GM10847 (cell line): ENCODE data around the gene ACACA.

ENCODE experiments used
- POLR2A ChIP-seq: IDR thresholded peaks from 2 replicates; pipeline ENCODE4 v1.6.1; 2011; ENCODE audit not compliant: insufficient read length; ENCODE audit errors: extremely low read depth

The ACACA gene

GRCh38 chr17:37359682-37360188 is 46.9 kb downstream of the ACACA start:
- TF ChIP-seq POLR2A = no peak

DNA sequence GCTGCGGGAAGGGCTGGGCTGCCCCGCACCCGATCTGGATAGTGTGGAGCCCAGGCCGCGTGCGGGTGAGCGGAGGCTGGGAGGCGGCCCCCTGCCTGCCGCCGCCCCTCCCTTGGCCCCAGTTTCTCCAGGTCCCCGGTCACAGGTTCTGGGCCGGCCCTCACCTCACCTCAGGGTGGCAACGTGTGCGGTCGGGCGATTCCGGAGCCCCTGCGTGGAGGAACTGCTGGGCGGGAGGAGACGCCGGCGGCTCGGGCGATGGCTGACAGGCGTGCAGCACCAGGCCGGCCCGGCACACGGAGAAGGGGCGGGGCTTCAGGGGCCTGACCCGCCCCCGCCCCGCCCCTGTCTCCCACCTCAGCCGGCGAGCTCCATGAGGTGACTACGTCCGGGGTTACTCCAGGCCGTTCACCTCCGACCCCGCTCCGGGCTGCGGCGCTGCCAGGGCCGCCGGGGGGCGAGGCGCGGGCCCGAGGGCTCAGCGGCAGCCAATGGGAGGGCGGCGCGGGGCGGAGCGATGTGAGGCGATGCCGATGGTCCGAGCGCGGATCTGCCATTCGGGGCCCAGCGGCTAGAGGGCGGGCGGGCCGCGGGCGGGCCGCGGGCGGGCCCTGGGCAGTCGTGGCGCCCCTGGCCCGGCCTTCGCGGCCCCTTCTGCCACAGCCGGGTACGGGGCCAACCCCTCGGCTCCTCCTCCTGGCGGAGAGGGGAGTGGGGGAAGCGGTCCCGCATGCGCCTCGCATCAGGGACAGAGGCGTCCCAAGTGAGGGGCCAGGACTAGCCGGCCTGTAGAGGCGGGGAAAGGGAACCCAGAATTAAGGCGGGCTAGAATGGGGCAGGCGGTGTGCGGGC is 47.6 kb downstream of the ACACA start:
- TF ChIP-seq POLR2A = peak; percentile 48

GRCh38 chr17:37358098-37358829 is 48.4 kb downstream of the ACACA start:
- no peak for TF ChIP-seq POLR2A

GRCh38 chr17:37344519-37344918 is 62.1 kb downstream of the ACACA start:
- TF ChIP-seq POLR2A = no peak

GRCh38 chr17:37342589-37342988 is 64.0 kb downstream of the ACACA start:
- no peak for TF ChIP-seq POLR2A

GRCh38 chr17:37340804-37341203 is 65.8 kb downstream of the ACACA start:
- TF ChIP-seq POLR2A = no peak

- TF ChIP-seq POLR2A = no peak
Observed at GRCh38 chr17:37339321-37339720, 67.3 kb downstream of the ACACA start.

DNA sequence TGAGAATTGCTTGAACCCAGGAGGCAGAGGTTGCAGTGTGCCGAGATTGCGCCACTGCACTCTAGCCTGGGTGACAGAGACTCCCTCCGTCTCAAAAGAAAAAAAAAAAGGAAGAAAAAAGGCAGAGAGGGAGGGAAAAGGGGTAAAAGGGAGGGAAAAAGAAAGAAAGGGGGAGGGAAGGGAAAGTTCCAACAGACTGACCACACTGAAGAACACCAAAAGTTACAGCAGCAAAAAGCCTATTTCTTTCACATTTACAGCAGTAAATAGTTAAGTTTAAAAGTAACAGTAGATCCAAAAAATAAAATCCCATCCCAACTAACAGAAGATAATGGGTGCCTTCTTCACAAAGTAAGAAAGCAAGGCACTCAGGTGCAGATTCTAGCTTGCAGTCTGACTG is 67.8 kb downstream of the ACACA start:
- no peak for TF ChIP-seq POLR2A

DNA sequence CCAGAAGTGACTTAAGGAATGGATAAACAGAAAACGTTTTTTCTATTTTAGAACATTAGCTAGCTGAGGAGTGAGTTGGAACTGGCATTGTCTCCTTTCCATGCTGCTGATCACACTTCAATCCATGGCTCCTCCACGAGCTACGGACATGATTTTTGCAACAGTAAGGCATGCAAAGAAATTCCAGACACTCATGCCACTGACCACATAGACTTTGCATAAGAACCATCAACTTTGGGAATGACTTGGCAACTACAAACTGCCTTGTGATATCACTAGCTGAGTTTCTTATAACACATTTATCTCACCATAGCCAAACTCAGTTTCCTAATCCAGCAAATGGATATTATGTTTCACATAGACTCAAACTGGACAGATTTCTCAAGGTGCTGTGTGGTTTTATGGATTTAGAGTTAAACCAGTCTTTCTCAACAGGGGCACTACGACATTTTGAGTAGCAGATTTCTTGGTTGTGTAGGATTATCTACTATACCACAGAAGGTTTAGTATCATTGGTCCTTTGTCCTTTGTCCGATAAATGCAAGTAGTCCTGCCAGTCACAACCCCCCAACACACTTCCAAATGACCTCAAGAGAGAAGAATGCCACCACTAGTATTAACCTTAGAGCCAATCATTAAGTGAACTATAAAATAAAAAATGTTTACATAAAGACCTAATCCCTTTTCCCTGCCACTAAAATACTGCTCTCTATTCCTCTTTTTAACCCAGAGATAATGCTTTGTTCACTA is 79.1 kb downstream of the ACACA start:
- no peak for TF ChIP-seq POLR2A

DNA sequence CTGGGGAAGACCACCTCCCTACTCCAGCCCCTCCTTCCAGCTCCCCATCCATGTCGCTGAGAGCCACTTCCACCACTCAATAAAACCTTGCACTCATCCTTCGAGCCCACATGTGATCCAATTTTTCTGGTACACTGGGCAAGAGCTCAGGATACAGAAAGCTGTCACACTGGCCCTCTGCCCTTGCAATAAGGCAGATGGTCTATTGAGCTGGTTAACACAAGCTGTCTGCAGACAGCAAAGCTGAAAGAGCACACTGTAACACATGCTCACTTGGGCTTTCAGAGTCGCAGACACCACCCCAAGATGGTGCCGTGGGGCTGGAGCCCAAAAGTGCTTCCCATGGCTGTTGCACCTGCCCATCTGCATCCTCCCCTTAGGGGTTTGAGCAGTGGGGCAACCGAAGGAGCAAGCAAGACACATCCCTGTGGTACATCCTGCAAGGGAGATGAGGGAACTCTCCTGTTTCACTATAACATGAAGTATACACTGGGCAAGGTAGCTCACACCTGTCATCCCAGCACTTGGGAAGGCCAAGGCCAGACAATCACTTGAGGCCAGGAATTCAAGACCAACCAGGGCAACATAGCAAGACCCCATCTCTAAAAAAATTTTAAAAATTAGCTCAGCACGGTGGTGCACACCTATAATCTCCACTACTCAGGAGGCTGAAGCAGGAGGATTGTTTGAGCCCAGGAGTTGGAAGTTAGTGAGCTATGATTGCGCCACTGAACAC is 83.6 kb downstream of the ACACA start:
- TF ChIP-seq POLR2A = no peak

DNA sequence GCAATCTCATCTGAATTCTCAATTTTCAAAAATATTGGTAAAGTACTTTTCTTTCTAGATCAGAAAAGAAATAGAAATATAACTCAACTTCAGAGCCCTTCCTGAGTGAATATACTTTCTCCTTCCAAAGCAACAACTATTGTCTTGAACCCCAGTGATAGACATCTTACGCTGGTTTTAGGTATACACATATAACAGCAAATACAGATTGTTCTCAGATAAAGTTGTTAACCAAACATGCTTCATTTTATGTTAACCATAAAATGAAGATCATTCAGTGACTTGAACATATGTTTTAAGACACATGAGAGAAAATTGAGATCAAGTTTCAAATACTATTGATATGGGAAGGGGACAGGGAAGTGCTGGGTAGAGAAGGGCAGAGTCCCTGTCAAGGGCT is 84.5 kb downstream of the ACACA start:
- no peak for TF ChIP-seq POLR2A

- no peak for TF ChIP-seq POLR2A
Observed at GRCh38 chr17:37318931-37319594, 87.6 kb downstream of the ACACA start.

DNA sequence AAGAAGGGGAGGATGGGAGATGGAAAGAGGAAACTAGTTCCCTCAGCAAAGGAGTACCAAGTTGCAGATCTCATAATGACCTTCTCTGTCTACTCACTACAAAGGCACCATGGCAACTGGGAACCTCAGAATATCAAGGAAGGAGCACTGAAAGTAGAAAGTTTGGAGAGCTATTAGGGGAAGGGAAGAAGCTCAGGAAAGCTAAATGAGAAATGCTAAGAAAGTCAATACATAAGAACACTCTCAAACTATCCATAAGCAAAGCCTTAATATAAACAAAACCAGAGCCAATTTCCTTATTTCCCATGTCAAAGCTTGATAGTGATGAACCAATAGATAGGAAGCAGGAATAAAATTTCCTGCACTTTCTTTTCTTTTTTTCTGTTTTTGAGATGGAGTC is 88.8 kb downstream of the ACACA start:
- TF ChIP-seq POLR2A = no peak

GRCh38 chr17:37315601-37316000 is 91.0 kb downstream of the ACACA start:
- no peak for TF ChIP-seq POLR2A

- TF ChIP-seq POLR2A = no peak
Observed at GRCh38 chr17:37312137-37312923, 94.3 kb downstream of the ACACA start.
